Keratinocyte (primary cell): Measurements from ENCODE around the gene NLRP12.

ENCODE experiments used
- EZH2 ChIP-seq: IDR thresholded peaks from one replicate; pipeline ENCODE4 v1.6.1; 2012; ENCODE audit warnings: inconsistent platforms, mild to moderate bottlenecking, low read length, moderate library complexity
- TF ChIP-seq, protein P1 (sequence below), 3 experiments: IDR thresholded peaks in 1 of 3; conservative IDR thresholded peaks in 1 of 3; optimal IDR thresholded peaks in 1 of 3; 2 replicates in 2 of 3; 3 replicates in 1 of 3; pipeline versions ENCODE3 to v1.5.1; 2011; ENCODE audit warnings: low read length in 3 of 3, mild to moderate bottlenecking in 3 of 3, moderate library complexity in 2 of 3, control low read depth in 1 of 3, inconsistent platforms in 1 of 3; ENCODE audit not compliant: insufficient read depth in 2 of 3; ENCODE audit errors: extremely low read depth in 1 of 3

DNA sequence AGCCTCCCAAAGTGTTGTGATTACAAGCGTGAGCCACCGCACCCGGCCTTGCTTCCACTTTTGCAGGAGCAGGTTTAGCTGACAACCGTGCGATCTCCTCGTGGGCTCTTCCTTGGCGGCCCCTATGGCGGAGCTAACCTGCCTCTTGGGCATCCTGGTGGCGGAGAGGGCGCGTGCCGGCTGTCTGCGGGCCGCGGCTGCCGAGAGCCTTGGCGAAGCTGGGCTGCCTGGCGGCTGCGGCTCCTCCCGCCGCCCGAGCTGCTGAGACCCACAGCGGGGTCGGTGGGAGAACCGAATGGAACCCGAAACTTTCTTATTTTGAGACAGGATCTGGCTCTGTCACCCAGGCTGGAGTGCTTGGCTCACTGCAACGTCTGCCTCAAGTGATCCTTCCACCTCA, 55.7 kb downstream of the NLRP12 start:
- TF ChIP-seq, protein P1, sequence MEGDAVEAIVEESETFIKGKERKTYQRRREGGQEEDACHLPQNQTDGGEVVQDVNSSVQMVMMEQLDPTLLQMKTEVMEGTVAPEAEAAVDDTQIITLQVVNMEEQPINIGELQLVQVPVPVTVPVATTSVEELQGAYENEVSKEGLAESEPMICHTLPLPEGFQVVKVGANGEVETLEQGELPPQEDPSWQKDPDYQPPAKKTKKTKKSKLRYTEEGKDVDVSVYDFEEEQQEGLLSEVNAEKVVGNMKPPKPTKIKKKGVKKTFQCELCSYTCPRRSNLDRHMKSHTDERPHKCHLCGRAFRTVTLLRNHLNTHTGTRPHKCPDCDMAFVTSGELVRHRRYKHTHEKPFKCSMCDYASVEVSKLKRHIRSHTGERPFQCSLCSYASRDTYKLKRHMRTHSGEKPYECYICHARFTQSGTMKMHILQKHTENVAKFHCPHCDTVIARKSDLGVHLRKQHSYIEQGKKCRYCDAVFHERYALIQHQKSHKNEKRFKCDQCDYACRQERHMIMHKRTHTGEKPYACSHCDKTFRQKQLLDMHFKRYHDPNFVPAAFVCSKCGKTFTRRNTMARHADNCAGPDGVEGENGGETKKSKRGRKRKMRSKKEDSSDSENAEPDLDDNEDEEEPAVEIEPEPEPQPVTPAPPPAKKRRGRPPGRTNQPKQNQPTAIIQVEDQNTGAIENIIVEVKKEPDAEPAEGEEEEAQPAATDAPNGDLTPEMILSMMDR (optimal IDR thresholded peaks at IDR 0.05 in 1 of 3, IDR thresholded peaks at IDR 0.05 in 1 of 3, conservative IDR thresholded peaks at IDR 0.05 in 1 of 3; ENCODE audit: extremely low read depth in 1 of 3, insufficient read depth in 2 of 3, low read length in 3 of 3), result no peak
- no peak for TF ChIP-seq EZH2
